HUES6 (cell line): ENCODE measurements around the gene INTS2.
"Not testable (repeated sequence)": the region's sequence is repeated elsewhere in the genome, so short reads cannot be mapped to it uniquely, and the experiment has no call there.

Experiments used
- H3K27ac ChIP-seq: 2 replicates; pipeline ENCODE4 v1.7.0; 2013; ENCODE audit warnings: low read depth, mild to moderate bottlenecking, low read length, inconsistent platforms
- H3K27me3 ChIP-seq: 2 replicates; pipeline ENCODE4 v1.6.1; 2013; ENCODE audit warnings: low read length; ENCODE audit not compliant: control insufficient read depth, insufficient read depth
- H3K36me3 ChIP-seq: 2 replicates; pipeline ENCODE4 v1.6.1; 2013; ENCODE audit warnings: low read length; ENCODE audit not compliant: control insufficient read depth, insufficient read depth
- H3K4me1 ChIP-seq: 2 replicates; pipeline ENCODE4 v1.6.1; 2013; ENCODE audit warnings: low read length; ENCODE audit not compliant: control insufficient read depth, insufficient read depth
- H3K4me3 ChIP-seq: 2 replicates; pipeline ENCODE4 v1.5.1; 2013; ENCODE audit warnings: low read depth, low read length
- H3K9ac ChIP-seq: one replicate; pipeline ENCODE4 v1.6.1; 2013; ENCODE audit warnings: mild to moderate bottlenecking, low read length
- H3K9me3 ChIP-seq: 2 replicates; pipeline ENCODE4 v1.6.1; 2013; ENCODE audit warnings: low read depth, low read length; ENCODE audit not compliant: control insufficient read depth, insufficient read depth

Gene INTS2

DNA sequence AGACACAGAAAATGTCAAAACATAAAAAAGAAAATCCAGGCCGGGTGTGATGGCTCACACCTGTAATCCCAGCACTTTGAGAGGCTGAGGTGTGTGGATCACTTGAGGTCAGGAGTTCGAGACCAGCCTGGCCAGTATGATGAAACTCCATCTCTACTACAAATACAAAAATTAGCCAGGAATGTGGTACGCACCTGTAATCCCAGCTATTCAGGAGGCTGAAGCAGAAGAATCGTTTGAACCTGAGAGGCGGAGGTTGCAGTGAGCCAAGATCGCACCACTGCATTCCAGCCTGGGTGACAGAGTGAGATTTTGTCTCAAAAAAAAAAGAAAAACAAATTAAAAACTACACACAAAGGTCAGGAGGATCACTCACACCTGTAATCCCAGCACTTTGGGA, 40.0 kb downstream of the INTS2 start:
- H3K27ac ChIP-seq, H3K27me3 ChIP-seq, H3K9ac ChIP-seq, H3K4me1 ChIP-seq, H3K4me3 ChIP-seq, H3K9me3 ChIP-seq: not testable (repeated sequence)
- H3K36me3 ChIP-seq = peaks cover 69% of the 10 kb centered on the region

DNA sequence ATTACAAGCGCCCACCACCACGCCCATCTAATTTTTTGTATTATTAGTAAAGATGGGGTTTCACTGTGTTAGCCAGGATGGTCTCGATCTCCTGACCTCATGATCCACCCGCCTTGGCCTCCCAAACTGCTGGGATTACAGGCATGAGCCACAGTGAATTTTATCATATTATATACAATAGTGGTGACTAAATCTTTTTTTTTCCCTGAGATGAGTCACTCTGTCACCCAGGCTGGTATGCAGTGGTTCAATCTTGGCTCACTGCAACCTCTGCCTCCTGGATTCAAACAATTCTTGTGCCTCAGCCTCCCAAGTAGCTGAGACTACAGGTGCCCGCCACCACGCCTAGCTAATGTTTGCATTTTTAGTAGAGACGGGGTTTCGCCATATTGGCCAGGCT, 41.9 kb downstream of the INTS2 start:
- H3K4me1 ChIP-seq, H3K27me3 ChIP-seq, H3K9ac ChIP-seq, H3K4me3 ChIP-seq, H3K27ac ChIP-seq, H3K9me3 ChIP-seq: not testable (repeated sequence)
- peaks cover 76% of the 10 kb centered on the region for H3K36me3 ChIP-seq

DNA sequence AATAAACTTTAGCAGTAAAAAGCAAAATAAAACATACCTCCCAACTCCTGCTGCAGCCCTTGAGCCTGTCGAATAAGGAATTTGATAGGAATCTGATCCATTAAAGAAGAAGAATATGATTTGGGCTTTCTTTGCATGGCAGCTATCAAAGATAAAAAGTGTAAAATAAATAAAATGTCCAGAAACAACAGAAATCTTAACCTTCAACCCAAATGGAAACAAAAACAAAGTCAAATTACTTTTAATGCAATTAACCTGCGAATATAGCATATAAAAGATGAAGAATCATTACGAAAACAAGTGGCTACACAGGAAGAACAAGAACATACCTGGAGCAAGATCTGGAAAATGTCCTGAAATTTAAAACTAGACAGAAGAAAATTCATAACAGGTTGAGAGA, 42.9 kb downstream of the INTS2 start:
- no peaks in the 10 kb centered on the region for H3K9me3 ChIP-seq
- H3K36me3 ChIP-seq = peaks cover 80% of the 10 kb centered on the region
- H3K4me3 ChIP-seq = no peak overlapping the region
- no peak overlapping the region for H3K9ac ChIP-seq
- H3K27me3 ChIP-seq = no peaks in the 10 kb centered on the region
- no peak overlapping the region for H3K27ac ChIP-seq
- no peaks in the 10 kb centered on the region for H3K4me1 ChIP-seq

DNA sequence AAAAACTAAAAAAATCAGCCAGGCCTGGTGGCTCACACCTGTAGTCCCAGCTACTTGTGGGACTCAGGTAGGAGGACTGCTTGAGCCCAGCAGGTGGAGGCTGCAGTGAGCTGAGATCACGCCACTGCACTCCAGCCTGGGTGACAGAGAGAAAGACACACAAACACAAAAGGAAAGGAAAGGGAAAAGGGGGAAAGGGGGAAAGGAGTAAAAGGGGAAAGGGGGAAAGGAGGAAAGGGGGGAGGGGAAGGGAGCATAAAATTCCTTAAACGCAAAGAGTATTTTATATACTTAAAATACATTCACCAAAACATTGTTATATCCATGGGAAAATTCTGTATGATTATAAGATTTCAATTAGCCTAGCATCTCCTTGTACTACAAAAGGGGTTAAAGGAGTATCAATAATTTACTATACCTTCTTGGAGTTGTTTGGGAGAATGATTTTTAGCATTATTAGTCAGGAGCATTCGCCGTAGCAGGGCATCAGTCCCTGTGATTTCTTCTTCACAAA, 47.1 kb downstream of the INTS2 start:
- Histone ChIP-seq H3K9me3 (no peaks in the 10 kb centered on the region), H3K4me3 (no peak overlapping the region), H3K4me1 (no peaks in the 10 kb centered on the region), H3K9ac (no peak overlapping the region), H3K36me3 (peaks cover 79% of the 10 kb centered on the region), H3K27me3 (no peaks in the 10 kb centered on the region), H3K27ac (no peak overlapping the region)

DNA sequence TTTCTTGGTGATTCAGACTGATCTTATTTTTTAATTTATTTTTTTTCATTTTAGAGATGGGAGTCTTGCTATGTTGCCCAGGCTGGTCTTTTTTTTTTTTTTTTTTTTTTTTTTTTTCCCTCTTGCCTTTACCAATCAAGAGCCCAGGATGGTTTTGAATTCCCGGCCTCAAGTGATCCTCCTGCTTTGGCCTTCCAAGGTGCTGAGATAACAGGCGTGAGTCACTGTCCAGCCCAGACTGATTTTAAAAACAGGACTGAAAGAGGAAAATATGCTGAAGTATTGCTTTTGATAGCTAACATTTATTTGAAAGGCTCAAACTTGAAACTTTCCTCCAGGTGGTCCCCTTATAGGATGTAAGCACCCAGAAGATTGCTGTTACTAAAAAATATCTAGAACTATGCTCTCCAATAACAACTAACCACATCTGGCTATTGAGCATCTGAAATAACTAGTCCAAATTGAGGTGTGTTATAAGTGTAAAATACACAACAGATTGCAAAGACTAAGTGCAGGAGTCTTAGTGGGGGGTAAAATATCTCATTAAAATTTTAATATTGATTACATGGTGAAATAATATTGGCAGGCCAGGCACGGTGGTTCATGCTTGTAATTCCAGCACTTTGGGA, 48.7 kb downstream of the INTS2 start:
- no peak overlapping the region for H3K4me3 ChIP-seq
- H3K4me1 ChIP-seq = no peaks in the 10 kb centered on the region
- H3K27me3 ChIP-seq = no peaks in the 10 kb centered on the region
- H3K9me3 ChIP-seq = no peaks in the 10 kb centered on the region
- no peak overlapping the region for H3K9ac ChIP-seq
- H3K27ac ChIP-seq = no peak overlapping the region
- peaks cover 70% of the 10 kb centered on the region for H3K36me3 ChIP-seq

DNA sequence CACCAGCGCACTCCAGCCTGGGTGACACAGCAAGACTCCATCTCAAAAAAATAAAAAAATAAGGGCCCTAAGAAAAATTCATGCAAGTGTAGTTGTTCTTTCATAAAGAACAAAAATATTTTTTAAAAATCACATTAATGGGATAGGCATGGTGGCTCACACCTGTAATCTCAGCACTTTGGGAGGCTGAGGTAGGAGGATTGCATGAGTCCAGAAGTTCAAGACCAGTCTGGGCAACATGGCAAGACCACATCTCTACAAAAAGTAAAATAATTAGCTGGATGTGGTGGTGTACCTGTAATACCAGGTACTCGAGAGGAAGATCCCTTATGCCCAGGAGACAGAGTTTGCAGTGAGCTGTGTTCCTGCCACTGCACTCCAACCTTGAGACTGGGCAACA, 49.3 kb downstream of the INTS2 start:
- Histone ChIP-seq H3K4me1 (no peaks in the 10 kb centered on the region), H3K27me3 (no peaks in the 10 kb centered on the region), H3K27ac (no peak overlapping the region), H3K9ac (no peak overlapping the region), H3K36me3 (peaks cover 70% of the 10 kb centered on the region), H3K9me3 (no peaks in the 10 kb centered on the region), H3K4me3 (no peak overlapping the region)

DNA sequence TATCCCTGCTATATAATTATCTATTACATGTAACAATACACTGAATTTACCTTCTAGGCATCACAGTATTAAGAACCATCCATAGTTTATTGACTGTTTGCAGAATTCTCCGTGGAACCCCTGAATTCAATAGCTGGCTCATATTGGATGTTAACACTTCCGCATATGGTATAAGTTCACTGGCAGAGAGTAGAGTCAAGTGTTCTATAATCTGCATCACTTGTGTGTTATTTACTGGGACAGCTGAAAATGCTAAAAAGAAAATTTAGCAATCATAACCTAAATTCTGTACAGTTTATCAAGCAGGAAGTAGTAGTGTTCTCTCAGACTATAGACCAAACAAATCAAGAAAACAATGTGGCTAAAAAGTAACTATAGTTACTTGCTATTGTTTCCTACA, 49.9 kb downstream of the INTS2 start:
- H3K9ac ChIP-seq = no peak overlapping the region
- H3K4me1 ChIP-seq = no peaks in the 10 kb centered on the region
- H3K36me3 ChIP-seq = peaks cover 66% of the 10 kb centered on the region
- no peaks in the 10 kb centered on the region for H3K27me3 ChIP-seq
- no peaks in the 10 kb centered on the region for H3K9me3 ChIP-seq
- H3K4me3 ChIP-seq = no peak overlapping the region
- H3K27ac ChIP-seq = no peak overlapping the region

DNA sequence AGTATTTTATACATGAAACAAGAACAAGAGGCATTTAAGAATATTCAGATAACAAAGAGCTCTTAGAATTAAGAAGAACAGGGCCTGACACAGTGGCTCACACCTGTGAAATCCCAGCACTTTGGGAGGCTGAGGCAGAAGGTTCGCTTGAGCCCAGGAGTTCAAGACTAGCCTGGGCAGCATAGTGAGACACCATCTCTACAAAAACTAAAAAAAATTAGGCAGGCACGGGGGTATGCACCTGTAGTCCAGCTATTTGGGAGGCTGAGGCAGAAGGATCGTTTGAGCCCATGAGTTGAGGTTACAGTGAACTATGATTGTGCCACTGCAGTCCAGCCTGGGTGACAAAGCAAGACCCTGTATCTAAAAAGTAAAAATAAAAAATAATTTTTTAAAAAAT, 52.0 kb downstream of the INTS2 start:
- H3K9ac ChIP-seq = no peak overlapping the region
- no peaks in the 10 kb centered on the region for H3K4me1 ChIP-seq
- peaks cover 58% of the 10 kb centered on the region for H3K36me3 ChIP-seq
- H3K27me3 ChIP-seq = no peaks in the 10 kb centered on the region
- no peak overlapping the region for H3K27ac ChIP-seq
- no peaks in the 10 kb centered on the region for H3K9me3 ChIP-seq
- H3K4me3 ChIP-seq = no peak overlapping the region

DNA sequence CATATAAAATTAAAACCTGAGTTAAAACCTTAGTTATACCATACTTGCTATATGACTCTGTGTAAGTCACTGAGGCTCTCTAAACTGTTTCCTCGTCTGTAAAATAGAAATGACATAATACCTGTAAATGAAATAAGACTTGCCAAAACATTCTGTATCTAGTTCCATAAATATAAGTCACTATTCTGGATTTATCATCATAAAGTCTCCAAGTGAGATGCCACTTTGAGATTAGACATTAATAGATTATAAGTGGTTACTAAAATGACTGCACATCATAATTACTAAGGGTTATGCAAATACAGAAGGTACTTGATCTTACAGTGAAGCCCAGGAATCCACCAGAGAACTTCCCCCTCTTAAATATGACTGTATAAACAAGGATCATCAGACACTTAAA, 52.5 kb downstream of the INTS2 start:
- Histone ChIP-seq H3K9ac (no peak overlapping the region), H3K36me3 (peaks cover 59% of the 10 kb centered on the region), H3K4me1 (no peaks in the 10 kb centered on the region), H3K27ac (no peak overlapping the region), H3K4me3 (no peak overlapping the region), H3K9me3 (no peaks in the 10 kb centered on the region), H3K27me3 (no peaks in the 10 kb centered on the region)

DNA sequence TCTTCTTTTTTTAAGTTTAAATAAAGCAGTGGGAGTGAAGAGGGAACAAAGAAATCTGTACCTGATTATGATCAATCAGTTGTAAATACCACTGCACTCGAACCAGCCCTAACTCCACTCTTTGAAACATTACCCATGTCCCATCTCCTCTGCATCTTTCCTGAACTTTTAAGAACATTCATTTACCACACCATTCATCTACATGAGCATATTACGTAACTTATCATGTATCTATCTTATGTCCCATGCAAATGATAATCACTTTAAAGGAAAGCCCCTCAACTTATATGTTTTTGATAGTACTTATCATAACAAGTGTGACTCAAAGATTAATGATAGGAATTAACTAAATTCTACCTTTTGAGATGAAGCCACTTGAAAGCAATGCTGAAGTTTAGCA, 53.7 kb downstream of the INTS2 start:
- H3K9ac ChIP-seq = no peak overlapping the region
- H3K27me3 ChIP-seq = no peaks in the 10 kb centered on the region
- peaks cover 60% of the 10 kb centered on the region for H3K36me3 ChIP-seq
- no peak overlapping the region for H3K27ac ChIP-seq
- H3K4me1 ChIP-seq = no peaks in the 10 kb centered on the region
- H3K4me3 ChIP-seq = no peak overlapping the region
- H3K9me3 ChIP-seq = no peaks in the 10 kb centered on the region

DNA sequence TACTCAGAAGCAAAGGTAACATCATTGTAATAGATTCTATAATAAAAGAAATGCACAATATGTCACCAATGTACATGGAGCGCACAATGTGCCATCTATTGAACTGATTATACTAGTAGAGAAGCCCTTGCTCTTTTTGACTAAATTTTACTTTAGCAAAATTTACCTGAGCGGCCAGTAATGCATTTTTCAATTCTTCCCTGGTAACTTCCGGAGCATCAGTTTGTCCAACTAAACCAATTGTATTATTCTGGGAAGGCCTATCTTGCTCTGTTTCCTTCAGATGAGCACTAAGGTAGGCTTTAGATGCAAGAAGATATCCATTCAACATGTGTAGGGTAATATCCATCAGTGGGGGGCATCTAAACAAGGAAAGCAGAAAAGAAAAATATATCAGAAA, 55.7 kb downstream of the INTS2 start:
- H3K9me3 ChIP-seq = no peaks in the 10 kb centered on the region
- peaks cover 68% of the 10 kb centered on the region for H3K36me3 ChIP-seq

DNA sequence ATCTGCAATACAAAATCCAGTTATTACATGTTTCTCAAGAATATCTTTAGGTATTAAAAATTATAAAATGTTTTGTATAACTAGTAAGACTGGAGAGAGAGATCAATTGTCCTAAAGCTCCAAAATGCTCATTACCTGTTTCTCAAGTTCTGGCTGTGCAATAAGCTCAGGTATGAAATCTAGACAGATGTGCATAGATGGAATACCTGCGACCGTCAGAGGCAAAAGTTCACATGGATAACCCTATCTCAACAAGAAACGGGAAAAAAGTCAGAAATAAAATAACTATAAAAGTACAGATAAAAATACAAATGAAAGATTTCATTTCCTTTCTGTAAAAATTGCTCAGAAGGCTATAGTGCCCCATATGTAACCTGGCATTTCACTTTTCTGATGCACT, 58.6 kb downstream of the INTS2 start:
- H3K27ac ChIP-seq = no peak overlapping the region
- no peak overlapping the region for H3K9ac ChIP-seq
- H3K4me3 ChIP-seq = no peak overlapping the region
- no peaks in the 10 kb centered on the region for H3K9me3 ChIP-seq
- H3K27me3 ChIP-seq = no peaks in the 10 kb centered on the region
- peaks cover 55% of the 10 kb centered on the region for H3K36me3 ChIP-seq
- no peaks in the 10 kb centered on the region; the same call in 1 of the 2 replicates for H3K4me1 ChIP-seq

More for the DNA sequence above, 55.7 kb downstream of the INTS2 start:
- H3K4me3 ChIP-seq = no peak overlapping the region
- H3K4me1 ChIP-seq = no peaks in the 10 kb centered on the region
- no peak overlapping the region for H3K9ac ChIP-seq
- no peaks in the 10 kb centered on the region for H3K27me3 ChIP-seq
- no peak overlapping the region for H3K27ac ChIP-seq
